ENCODE results near the gene IQGAP3.

DNA sequence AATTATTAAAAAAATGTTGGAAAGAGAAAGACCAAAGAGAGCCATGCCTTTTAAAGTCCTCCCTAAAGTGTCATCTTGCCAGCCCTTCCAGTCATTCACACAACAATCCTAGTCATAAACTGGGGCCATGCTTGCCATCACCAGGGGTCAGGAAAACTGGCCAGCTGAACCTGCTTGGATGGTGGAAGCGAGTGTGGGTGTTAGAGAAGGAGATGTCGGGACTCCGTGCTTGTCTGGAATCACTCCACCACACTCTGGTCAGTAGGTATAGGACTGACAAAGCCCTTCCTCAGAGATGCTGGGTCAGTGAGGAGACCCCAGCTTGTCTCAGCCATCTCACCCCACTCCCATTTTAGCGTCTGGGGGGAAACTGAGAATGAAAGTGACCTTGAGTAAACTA is 43.6 kb upstream of the IQGAP3 start:
- TF ChIP-seq, protein P1, sequence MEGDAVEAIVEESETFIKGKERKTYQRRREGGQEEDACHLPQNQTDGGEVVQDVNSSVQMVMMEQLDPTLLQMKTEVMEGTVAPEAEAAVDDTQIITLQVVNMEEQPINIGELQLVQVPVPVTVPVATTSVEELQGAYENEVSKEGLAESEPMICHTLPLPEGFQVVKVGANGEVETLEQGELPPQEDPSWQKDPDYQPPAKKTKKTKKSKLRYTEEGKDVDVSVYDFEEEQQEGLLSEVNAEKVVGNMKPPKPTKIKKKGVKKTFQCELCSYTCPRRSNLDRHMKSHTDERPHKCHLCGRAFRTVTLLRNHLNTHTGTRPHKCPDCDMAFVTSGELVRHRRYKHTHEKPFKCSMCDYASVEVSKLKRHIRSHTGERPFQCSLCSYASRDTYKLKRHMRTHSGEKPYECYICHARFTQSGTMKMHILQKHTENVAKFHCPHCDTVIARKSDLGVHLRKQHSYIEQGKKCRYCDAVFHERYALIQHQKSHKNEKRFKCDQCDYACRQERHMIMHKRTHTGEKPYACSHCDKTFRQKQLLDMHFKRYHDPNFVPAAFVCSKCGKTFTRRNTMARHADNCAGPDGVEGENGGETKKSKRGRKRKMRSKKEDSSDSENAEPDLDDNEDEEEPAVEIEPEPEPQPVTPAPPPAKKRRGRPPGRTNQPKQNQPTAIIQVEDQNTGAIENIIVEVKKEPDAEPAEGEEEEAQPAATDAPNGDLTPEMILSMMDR (IDR thresholded peaks at IDR 0.05), result no peak
- TF ChIP-seq POLR2AphosphoS5 (IDR thresholded peaks at IDR 0.05) (no peak), POLR2A (IDR thresholded peaks at IDR 0.05) (no peak)

Measured in transverse colon (tissue), 4 donors.